HG02884 (cell line): Measurements from ENCODE around the gene SETD5.

ENCODE experiments used
- ATAC-seq: cut with Tn5 transposase; IDR thresholded peaks from one replicate; pipeline ENCODE4 v1.9.1; 2021; ENCODE audit warnings: mild to moderate bottlenecking, moderate library complexity; ENCODE audit not compliant: unreplicated experiment

Gene SETD5

DNA sequence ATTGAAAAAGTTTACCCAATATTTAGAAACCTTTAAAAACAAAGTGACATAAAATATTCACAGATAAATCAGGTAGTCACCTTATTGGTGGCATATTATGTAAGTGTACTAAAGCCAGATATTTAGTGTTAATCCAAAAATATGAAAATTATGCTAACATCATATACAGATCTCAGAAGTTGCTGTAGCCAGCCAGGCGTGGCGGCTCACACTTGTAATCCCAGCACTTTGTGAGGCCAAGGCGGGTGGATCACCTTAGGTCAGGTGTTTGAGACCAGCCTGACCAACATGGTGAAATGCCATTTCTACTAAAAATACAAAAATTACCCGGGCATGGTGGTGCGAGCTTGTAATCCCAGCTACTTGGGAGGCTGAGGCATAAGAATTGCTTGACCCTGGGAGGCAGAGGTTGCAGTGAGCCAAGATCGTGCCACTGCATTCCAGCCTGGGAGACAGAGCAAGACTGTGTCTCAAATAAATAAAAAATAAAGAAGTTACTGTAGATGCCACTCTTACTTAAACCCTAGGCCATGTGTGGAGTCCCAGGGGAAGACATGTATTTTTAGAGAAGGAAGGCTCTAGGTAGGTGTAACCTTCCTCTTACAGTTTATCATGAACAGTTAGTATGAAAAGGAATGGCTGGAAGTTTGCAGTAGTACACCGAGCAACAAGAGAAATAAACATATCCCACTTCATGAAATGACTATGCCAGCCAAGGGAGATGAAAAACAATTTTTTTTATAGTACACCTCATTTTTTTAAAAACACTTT is 9.6 kb downstream of the SETD5 start:
- no peak for ATAC-seq

GRCh38 chr3:9408061-9408460 is 10.6 kb downstream of the SETD5 start:
- ATAC-seq = no peak

- ATAC-seq = no peak
These were observed 11.1 kb downstream of the SETD5 start for GRCh38 chr3:9408546-9408945.

DNA sequence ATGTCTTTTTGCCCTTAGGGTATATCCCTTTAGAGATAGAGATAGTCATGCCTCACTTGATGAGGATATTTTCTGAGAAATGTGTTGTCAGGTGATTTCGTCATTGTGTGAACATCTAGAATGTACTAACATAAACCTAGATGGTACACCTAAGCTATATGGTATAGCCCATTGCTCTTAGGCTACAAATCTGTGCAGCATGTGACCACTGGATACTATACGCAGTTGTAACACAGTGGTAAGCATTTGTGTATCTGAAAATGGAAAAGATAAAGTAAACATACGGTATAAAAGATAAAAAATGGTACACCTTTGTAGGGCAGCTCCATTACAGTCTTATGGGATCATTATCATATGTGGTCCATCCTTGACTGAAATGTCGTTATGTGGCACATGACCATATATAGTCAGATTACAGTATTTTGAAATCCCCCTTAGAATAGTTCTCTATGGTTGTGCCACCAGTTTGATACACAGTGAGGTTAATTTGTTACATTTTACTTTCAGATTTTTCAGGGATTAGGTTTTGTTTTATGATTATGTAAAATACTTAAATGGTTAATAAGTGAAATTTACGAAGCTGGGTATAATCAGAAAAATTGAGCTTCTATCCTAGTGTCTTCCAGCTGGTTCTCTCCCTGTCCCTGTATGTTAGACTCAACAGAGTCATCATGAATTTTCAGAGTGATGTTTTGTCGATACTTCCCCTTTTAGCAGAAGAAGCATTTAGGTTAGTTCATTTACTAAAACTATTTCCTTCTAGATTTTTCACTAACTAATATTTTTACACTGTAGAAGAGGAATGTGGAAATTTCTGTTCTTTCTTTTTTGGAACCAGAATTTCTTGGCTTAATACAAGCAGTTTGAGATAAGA is 12.8 kb downstream of the SETD5 start:
- ATAC-seq = no peak

- no peak for ATAC-seq
These were observed 13.9 kb downstream of the SETD5 start for GRCh38 chr3:9411302-9411701.

- no peak for ATAC-seq
These were observed 14.9 kb downstream of the SETD5 start for GRCh38 chr3:9412293-9412692.

DNA sequence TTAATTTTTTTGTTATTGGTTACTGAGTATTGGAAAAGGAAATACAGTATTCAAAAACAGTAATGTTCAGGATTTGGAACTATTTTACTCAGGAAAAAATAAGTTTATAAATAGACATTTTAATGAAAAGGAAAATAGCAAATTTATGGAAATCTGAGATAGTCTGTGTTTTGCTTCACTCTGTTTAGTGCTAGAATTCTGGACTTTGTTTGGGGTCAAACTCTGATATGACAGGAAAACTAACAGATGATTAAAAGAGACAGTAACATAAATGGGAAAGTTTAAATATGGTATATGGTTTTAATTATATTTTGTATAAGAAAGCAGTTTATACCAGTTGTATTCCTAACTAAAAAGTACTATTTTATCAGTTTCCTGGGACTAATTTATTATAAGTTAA is 17.4 kb downstream of the SETD5 start:
- no peak for ATAC-seq

DNA sequence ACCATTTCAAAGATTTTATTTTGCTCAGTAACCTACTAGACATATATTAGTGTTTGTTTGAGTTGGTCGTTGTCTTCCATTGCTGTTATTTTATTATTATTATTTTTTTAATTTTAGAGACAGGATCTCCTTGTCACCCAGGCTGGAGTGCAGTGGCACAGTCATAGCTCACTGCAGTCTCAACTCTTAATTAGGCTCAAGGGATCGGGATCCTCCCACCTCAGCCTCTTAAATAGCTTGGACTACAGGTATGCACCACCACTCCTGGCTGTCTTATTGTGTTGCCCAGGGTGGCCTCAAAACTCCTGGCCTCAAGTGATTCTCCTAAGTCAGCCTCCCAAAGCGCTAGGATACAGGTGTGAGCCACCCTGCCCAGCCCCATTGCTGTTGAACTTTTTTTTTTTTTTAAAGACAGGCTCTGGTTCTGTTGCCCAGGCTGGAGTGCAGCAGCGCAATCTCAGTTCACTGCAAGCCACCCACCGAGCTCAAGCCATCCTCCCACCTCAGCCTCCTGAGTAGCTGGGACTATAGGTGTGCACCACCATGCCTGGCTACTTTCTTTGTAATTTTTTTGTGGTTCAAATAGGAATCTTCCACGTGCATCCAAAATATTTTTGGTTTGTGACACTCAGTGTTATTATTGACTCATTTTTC is 18.2 kb downstream of the SETD5 start:
- no peak for ATAC-seq

GRCh38 chr3:9416139-9416780 is 18.8 kb downstream of the SETD5 start:
- ATAC-seq = no peak

DNA sequence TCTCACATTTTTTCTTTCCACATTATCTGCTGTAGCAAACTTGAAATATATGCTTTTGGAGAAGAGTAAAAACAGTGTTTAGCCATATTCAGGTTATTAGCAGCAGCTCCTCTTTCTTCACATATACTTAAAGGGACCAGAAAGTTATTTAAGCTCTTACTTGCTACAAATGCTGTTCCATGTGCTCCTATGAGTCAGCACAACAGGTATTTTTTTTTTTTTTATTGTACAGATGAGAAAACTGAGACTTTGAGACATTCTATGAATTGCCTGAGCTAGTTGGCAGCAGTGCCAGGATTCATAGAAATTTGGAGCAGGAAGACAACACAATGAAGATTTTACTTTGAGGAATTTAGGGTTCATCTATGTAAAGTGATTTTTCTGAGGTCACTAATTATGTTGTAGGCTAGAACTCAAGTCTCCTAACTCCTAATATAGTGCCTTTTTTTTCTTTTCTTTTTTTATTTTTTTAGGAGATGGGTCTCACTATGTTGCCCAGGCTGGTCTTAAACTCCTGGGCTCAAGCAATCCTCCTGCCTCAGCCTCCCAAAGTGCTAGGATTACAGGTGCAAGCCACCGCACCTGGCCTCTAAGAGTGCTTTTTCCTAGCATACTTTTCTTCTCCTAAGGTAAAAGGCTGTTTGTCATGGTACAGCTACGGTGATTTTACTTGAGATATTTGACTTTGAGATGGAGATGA is 23.6 kb downstream of the SETD5 start:
- no peak for ATAC-seq

GRCh38 chr3:9422712-9423424 is 25.5 kb downstream of the SETD5 start:
- no peak for ATAC-seq

GRCh38 chr3:9428411-9428810 is 31.0 kb downstream of the SETD5 start:
- ATAC-seq = no peak

GRCh38 chr3:9430733-9431132 is 33.3 kb downstream of the SETD5 start:
- no peak for ATAC-seq

- no peak for ATAC-seq
These were observed 36.5 kb downstream of the SETD5 start for GRCh38 chr3:9433627-9434521.

DNA sequence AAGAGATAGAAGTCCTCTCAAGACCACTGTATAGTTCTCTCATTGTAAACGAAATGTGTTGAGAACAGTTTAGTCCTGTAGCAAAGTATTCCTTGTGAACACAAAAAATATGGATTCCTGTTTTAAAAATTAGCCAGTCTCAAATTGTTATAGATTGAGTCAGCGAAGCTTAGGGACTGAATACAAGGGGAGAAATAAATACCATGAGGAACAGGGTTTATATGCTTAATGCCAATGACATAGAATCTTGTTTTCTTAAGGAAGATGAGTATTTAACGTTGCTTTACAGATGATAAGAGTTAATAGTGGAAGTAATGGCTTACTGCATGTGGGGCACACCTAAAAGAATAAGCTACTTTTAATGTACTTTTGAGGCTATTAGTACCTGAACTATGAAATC is 37.9 kb downstream of the SETD5 start:
- ATAC-seq = no peak

DNA sequence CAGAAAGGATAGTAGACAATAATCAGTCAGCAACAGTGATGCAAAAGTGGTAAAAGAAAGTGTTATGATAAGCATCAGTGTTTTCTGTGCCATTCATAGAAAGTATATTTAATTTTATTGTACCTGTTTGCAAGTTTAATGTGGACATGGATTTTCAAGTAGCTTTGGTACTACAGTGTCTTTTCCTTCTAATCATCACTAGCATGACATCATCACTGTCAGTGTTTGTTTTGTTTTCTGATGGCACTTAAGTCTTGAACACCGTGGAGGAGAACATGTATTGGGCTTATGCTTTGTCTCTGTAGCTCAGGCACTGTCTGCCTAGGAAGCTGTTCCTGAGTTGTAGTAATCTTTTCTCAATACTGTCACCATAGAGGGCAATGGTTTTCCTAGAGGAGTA is 41.9 kb downstream of the SETD5 start:
- no peak for ATAC-seq

DNA sequence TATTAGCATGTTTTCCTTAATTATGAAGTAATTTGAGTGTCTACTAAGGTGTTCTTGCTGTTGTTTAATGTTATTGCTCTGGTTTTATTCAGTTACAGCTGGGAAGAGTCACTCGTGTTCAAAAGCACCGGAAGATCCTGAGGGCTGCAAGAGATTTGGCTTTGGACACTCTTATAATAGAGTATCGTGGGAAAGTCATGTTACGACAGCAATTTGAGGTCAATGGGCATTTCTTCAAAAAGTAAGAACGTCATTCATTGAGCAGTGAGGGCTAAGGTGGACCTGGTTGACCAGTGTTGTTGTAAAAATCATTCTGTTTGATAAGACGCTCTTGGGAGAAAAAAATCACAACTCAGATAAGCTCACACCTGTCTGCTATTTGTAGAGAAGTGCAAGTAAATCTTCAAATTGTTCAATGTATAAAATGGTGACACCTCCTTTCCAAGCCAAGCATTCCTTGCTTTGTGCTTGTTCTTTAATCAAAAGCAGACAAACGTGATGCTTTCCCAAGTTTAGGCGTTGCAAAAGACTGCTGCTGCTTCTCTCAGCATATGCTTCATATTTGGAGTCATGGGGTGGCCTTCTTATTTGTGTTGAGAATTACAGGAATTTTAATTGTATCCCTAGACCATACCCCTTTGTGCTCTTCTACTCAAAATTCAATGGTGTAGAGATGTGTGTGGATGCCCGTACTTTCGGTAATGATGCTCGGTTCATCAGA is 44.2 kb downstream of the SETD5 start:
- no peak for ATAC-seq

- no peak for ATAC-seq
These were observed 50.7 kb downstream of the SETD5 start for GRCh38 chr3:9448071-9448470.
